Loucy (cell line): ENCODE measurements around the gene IGF2BP2.

Experiments
- H2AFZ ChIP-seq: fragments of 200-600 bp; sonication (generic); 2 replicates; pipeline ENCODE4 v1.6.0; 2016; ENCODE audit warnings: antibody characterized with exemption, mild to moderate bottlenecking, low read length, moderate library complexity
- H3F3A ChIP-seq: fragments of 200-600 bp; 2 replicates; pipeline ENCODE4 v1.6.0; 2016; ENCODE audit warnings: antibody characterized with exemption, low read depth, mild to moderate bottlenecking
- H3K27me3 ChIP-seq: fragments of 200-600 bp; sonication (generic); 2 replicates; pipeline ENCODE4 v1.6.1; 2014; ENCODE audit warnings: low read length, mild to moderate bottlenecking; ENCODE audit not compliant: insufficient read depth, poor library complexity, severe bottlenecking
- H3K36me3 ChIP-seq: fragments of 200-600 bp; sonication (generic); 2 replicates; pipeline ENCODE4 v1.6.1; 2016; ENCODE audit warnings: low read length; ENCODE audit not compliant: insufficient read depth
- H3K4me1 ChIP-seq: fragments of 200-600 bp; sonication (generic); 2 replicates; pipeline ENCODE4 v1.5.1; 2014; ENCODE audit warnings: low read length, mild to moderate bottlenecking; ENCODE audit not compliant: insufficient read depth, poor library complexity, severe bottlenecking
- H3K4me2 ChIP-seq: fragments of 200-600 bp; sonication (generic); 2 replicates; pipeline ENCODE4 v1.6.0; 2014; ENCODE audit warnings: antibody characterized with exemption, low read length, low read depth, mild to moderate bottlenecking; ENCODE audit not compliant: poor library complexity, severe bottlenecking
- H3K4me3 ChIP-seq: fragments of 200-600 bp; sonication (generic); 2 replicates; pipeline ENCODE4 v1.5.1; 2014; ENCODE audit warnings: low read length, mild to moderate bottlenecking, mixed read lengths; ENCODE audit not compliant: poor library complexity, severe bottlenecking
- H3K79me2 ChIP-seq: fragments of 200-600 bp; sonication (generic); 2 replicates; pipeline ENCODE4 v1.6.1; 2014; ENCODE audit warnings: low read length; ENCODE audit not compliant: insufficient read depth
- H3K9ac ChIP-seq: fragments of 200-600 bp; sonication (generic); 2 replicates; pipeline ENCODE4 v1.6.0; 2014; ENCODE audit warnings: mild to moderate bottlenecking, low read depth, low read length, moderate library complexity; ENCODE audit not compliant: poor library complexity, severe bottlenecking
- H3K9me2 ChIP-seq: fragments of 200-600 bp; sonication (generic); replicated peaks from 2 replicates; pipeline ENCODE4 v1.6.1; 2016; ENCODE audit warnings: low read depth, low read length, mixed read lengths
- H3K9me3 ChIP-seq: fragments of 200-600 bp; sonication (generic); 2 replicates; pipeline ENCODE4 v1.6.1; 2014; ENCODE audit warnings: mild to moderate bottlenecking, antibody characterized with exemption, low read length, low read depth; ENCODE audit not compliant: insufficient read depth
- H4K20me1 ChIP-seq: fragments of 200-600 bp; sonication (generic); 2 replicates; pipeline ENCODE4 v1.6.0; 2014; ENCODE audit warnings: antibody characterized with exemption, low read length, mild to moderate bottlenecking; ENCODE audit not compliant: insufficient read depth, poor library complexity, severe bottlenecking
- CTCF ChIP-seq: fragments of 200-600 bp; sonication (generic); conservative IDR thresholded peaks from 2 replicates; pipeline ENCODE4 v1.5.1; 2014; ENCODE audit warnings: mild to moderate bottlenecking, antibody characterized with exemption, low read length
- EZH2phosphoT487 ChIP-seq: fragments of 200-600 bp; IDR thresholded peaks from 2 replicates; pipeline ENCODE4 v1.6.1; 2018; ENCODE audit warnings: antibody characterized with exemption, mild to moderate bottlenecking, moderate library complexity, borderline replicate concordance

The IGF2BP2 gene

GRCh38 chr3:185797993-185798830 is 26.6 kb downstream of the IGF2BP2 start:
- Histone ChIP-seq H3K9ac (no peak overlapping the region), H3K27me3 (no peaks in the 10 kb centered on the region), H3K4me1 (no peaks in the 10 kb centered on the region), H3K9me3 (no peaks in the 10 kb centered on the region), H3K79me2 (no peaks in the 10 kb centered on the region), H4K20me1 (no peaks in the 10 kb centered on the region), H3F3A (no peaks in the 10 kb centered on the region), H2AFZ (no peak overlapping the region), H3K36me3 (no peaks in the 10 kb centered on the region), H3K9me2 (no peaks in the 10 kb centered on the region), H3K4me2 (no peak overlapping the region), H3K4me3 (no peak overlapping the region)
- TF ChIP-seq EZH2phosphoT487: no peak
- TF ChIP-seq CTCF: no peak

DNA sequence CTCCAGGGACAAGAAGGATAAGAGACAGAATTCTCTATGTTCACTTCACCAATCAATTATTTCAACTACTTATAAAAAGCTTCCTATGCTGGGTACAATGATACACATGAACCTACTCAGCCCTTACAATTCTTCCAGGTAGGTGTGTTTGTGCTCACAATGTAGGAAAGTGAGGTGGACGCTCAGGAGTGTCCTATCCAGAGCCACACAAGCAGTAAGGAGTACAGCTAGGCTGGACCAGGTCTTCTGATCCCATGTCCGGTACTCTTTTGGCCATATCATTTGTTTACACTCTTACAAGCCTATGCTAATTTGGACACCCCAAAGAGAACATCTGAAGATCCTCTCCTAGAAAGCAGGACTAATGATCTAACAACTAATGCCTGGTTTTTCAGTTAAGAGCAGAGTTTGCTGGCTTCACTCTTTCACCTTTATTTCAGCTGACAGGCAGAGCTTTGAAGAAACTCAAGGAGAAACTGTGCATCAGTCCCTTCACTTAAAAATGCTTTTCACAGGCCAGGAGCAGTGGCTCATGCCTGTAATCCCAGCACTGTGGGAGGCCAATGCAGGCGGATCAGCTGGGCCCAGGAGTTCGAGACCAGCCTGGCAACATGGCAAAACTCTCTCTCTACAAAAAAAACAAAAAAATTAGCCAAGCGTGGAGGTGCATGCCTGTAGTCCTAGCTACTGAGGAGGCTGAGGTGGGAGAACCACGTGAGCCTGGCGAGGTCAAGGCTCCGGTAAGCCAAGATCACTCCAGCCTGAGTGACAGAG is 27.5 kb downstream of the IGF2BP2 start:
- Histone ChIP-seq H3K27me3 (no peaks in the 10 kb centered on the region), H2AFZ (no peak overlapping the region), H3K9me3 (no peaks in the 10 kb centered on the region), H3K4me3 (no peak overlapping the region), H3K36me3 (no peaks in the 10 kb centered on the region), H3K9ac (no peak overlapping the region), H3K79me2 (no peaks in the 10 kb centered on the region), H3K9me2 (no peaks in the 10 kb centered on the region), H3F3A (no peaks in the 10 kb centered on the region), H3K4me1 (no peaks in the 10 kb centered on the region), H3K4me2 (no peak overlapping the region), H4K20me1 (no peaks in the 10 kb centered on the region)
- TF ChIP-seq CTCF (no peak), EZH2phosphoT487 (no peak)

DNA sequence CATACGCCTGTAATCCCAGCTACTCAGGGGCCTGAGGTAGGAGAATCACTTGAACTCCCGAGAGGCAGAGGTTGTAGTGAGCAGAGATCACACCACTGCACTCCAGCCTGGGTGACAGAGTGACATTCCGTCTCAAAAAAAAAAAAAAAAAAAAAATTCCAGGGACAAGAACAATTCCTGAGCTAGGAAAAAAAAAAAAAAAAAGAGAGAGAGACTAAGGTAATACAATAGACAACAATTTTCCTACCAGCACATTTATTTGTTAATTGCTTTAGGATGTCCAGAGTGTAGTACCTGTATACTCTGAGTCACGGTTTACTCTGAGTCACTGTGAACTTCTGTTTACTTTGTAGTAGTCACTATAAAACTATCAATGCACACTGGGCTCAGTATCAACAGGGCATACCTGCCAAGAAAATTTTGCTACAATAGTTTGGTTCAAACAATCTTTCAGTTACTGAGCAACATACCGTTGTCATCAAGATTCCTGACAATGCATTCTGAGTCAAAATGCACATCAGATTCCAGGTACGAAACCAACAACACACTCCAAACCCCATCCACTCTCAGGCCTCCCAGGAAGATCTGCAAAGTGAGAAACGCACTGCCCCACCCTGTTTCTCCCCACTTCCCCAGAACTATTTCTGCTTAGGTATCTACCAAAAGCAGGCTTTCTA is 28.3 kb downstream of the IGF2BP2 start:
- no peaks in the 10 kb centered on the region for H3K4me1 ChIP-seq
- no peaks in the 10 kb centered on the region for H4K20me1 ChIP-seq
- no peaks in the 10 kb centered on the region for H3K9me2 ChIP-seq
- H3K4me2 ChIP-seq: no peak overlapping the region
- no peaks in the 10 kb centered on the region for H3K79me2 ChIP-seq
- no peak for TF ChIP-seq CTCF
- no peak for TF ChIP-seq EZH2phosphoT487
- no peaks in the 10 kb centered on the region for H3K27me3 ChIP-seq
- H3F3A ChIP-seq: no peaks in the 10 kb centered on the region
- no peaks in the 10 kb centered on the region for H3K36me3 ChIP-seq
- H3K9ac ChIP-seq: no peak overlapping the region
- no peaks in the 10 kb centered on the region for H3K9me3 ChIP-seq
- no peak overlapping the region for H2AFZ ChIP-seq
- no peak overlapping the region for H3K4me3 ChIP-seq
